ENCODE data around the gene GRIA4.
"Not testable (repeated sequence)": the region's sequence is repeated elsewhere in the genome, so short reads cannot be mapped to it uniquely, and the experiment has no call there.

The GRIA4 gene

GRCh38 chr11:105723269-105723668 lies 113.4 kb downstream of the GRIA4 start:
- DNase-seq: no peak

DNA sequence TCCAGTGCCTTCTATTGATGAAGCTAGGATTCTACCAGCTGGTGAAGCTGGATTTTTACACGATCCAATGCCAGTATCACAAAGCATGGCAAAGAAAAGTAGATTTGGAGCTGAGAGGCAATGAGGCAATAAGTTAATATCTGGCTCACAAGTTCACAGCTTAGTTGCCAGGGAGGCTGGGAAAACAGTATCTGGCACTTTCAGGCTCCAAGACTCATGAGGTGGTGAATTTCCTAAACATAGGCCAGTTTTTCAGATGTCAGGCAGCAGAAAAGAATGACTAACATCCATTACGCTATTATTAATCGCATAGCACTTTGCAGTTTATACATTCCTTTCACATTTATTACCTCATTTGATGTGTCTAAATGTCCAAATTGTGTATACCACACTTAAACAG lies 122.7 kb downstream of the GRIA4 start:
- DNase-seq: no peak

GRCh38 chr11:105734426-105734825 lies 124.6 kb downstream of the GRIA4 start:
- no peak for DNase-seq

GRCh38 chr11:105738251-105738650 lies 128.4 kb downstream of the GRIA4 start:
- no peak for DNase-seq

- DNase-seq: no peak
These were observed 129.3 kb downstream of the GRIA4 start for GRCh38 chr11:105738986-105739795.

DNA sequence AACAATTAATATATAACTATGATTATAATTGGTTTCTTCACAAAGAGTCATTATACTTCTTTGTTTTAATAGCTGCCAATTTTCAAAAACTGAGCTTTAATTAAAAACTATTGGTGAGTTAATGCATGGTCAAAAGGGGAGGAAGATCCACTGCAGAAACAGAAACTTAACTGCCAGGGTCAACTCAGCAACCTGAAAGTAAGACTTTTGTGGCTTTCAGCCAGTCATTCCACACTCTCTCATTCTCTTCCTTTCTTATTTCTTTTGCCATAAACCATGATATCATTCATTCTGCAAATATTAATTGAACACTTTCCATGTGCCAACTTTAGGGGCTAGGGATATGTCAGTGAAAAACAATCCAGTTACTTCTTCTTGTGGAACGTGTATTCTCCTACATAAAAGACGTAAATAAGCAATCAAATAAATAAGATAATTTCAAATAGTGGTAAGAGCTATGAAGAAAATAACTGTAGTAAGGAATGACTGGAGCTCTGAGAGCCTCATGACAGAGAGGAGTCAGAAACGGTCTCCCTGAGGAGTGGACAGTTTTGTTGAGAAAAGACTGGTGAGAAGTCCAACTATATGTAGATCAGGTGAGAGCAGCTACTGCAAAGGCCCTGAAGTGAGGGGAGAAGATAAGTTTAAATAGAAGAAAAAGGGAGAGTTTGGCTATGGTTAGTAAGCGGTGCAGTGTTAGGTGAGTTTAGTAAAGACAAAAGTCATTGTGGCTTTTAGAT lies 130.5 kb downstream of the GRIA4 start:
- no peak for DNase-seq

DNA sequence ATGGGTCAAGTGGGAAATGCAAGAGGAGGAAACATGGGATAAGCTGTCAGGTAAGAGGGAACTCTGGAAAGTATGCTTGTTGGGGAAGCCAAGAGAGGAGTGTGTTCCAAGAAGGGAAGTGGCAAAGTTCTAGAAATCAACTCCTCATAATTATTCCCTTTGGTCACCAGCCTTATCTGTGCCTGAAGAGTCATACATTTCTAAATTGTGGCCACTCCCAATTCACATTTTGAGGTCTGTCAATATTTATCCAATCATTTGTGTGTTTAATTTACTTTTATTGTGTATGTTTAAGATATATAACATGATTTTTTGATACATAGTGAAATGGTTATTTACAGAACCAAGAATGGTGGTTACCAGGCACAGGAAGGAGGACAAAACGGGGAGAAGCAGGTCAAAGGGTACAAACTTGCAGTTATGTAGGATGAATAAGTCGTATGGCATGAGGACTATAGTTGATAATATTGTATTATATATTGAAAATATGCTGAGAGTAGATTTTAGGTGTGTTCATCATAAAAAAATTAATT lies 131.7 kb downstream of the GRIA4 start:
- DNase-seq: no peak

GRCh38 chr11:105754260-105754659 lies 144.4 kb downstream of the GRIA4 start:
- no peak for DNase-seq

DNA sequence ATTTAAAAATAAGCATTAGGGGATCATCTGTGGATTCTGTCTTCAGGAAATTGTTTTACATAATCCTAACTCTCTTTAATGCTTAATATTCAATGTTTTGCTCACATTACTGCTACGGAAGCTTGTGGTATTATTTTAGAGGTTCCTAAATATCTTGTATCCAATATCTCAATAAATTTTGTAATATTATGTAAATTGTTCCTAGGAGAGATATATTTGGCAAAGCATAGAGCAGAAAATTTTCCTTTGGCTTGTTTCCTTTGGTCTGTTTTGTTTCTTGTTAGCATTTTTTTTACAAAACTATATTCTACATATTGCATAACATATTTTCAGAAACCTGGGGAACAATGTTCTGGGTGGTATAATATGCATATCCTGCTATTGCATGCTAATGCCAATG lies 144.8 kb downstream of the GRIA4 start:
- DNase-seq: no peak

- no peak for DNase-seq
These were observed 147.2 kb downstream of the GRIA4 start for GRCh38 chr11:105757107-105757506.

DNA sequence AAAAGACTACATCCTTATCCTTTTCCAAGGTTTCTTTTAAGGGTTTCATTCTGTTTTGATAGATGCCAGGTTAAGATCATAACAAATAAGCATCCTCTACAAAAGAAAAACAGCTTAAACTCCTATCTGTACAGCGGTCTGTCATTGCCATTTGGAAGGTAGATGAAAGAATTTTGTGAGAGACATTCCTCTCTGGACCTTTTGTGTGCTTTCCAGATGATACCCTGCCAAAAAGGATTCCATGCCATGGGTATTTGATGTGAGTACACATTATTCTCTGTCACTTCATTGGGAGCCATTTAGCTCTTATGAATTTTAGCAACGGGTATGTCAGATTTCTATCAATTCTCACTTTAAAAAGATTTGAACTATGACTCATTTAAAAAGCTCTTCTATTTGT lies 153.7 kb downstream of the GRIA4 start:
- DNase-seq: no peak

- DNase-seq: no peak
These were observed 158.1 kb downstream of the GRIA4 start for GRCh38 chr11:105767931-105768330.

DNA sequence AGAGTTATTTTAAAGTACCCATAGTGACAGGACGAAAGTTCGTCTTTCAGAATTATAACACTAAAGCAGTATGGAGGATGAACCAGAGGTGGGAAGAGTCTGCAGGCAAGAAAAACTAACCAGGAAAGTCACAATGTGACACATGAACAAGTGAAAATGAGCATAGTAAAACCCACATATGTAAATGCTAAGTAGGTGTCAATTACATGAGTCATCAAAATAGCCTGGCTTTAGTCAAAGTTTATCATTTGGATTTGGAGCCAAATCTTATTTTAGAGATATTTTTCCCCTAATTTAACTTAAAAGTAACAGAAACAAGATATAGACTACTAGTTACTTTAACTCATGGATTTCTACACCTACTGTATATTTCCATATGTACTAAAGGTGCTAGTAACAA lies 159.8 kb downstream of the GRIA4 start:
- DNase-seq: no peak

DNA sequence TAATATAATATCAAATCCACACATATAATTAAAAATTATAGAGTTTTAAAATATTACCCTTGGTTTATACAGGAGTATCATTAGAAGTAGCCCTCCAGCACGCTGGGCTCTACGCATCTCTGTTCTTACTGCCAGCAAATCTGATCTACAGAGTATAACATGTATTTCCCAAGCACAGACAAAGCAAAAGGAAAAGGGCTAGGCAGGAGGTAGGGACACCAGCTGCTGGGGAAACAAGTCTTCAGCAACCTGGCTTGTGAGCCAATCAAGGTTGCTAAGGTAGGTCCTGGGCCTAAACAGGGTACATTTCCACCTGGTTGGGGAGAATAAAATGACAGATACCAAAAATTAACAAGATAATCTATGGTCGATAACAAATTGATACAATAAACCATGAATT lies 163.6 kb downstream of the GRIA4 start:
- DNase-seq: not testable (repeated sequence)

DNA sequence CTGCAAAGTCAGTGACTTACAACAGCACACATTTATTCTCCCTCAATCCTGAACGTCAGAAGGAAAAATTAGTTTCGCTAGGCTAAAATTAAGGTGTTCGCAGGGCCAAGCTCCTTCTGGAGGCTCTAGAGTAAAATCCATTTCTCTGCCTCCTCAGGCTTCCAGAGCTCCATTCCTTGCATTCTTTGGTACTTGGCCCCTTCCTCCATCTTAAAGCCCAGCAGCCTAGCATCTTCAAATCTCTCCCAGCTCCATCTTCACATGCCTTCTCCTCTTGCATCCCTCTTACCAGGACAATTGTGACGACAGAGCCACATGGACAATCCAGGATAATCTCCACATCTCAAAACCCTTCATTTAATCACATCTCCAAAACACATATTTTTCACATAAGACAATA lies 165.0 kb downstream of the GRIA4 start:
- DNase-seq: no peak

DNA sequence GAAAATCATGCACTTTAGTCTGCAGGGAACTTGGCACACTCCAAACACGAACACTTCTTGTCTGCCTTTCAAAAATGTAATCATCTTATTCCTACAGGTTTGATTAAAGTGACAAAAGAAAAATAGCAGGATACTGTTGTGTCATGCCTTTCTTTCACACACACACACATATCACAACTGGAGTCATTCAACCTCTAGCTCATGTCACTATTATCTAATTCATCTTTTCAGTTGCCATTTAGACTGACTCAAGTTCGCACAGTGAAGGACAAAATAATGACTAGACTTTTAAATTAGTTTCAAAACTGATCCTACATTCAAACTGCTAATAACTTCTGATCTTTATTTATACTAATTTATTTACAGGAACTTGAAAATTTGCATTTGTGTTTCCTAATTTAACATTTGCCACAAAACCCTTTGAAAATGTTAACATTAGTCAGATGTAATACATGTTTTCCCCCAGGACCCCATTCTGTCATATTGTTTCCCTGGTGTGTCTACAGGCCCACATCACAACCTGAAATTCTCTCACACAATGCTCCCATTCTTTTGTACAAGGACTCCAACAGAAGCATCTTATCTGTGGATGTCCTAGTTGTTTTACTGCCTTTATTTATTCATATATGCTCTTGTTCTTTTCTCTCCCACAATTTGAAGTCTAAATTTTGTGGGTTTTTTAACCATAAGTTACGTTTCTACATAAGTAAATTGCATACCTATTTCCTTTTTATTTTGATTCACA lies 171.1 kb downstream of the GRIA4 start:
- DNase-seq: no peak

DNA sequence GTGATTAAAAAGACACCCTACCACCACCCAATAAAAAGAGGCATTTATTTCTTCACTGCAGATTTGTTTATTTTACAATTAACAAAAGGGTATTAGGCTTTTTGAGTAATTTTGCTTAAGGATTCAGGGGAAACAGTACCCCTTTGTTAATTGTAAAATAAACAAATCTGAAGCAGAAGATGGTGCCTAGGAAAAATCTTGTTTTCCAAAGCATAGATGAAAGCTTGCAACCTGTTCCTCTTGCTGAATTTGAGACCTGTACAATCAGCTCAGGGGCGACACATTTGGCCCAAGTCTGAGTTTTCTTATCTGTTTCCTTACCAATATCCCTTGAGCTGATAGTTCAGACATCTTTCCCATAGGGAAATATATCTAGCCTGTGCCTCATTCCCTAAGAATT lies 171.9 kb downstream of the GRIA4 start:
- DNase-seq: no peak

DNA sequence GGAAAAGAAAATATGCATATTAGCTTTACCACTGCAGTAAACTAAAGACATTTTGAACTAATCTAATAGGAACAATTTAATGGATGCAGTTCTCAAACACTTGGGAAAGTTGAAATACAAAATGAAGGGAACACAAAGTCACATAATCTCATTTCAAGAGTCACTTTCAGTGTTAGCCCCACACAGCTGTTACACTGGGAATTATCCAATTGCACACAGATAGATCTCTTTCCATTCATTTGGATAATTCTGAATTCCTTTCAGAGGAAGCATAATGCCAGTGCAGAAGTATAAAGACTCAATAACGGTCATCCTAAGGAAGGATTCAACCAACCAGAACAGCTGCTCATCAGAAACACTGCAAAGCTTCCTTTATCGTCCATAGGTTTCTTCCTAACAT lies 173.3 kb downstream of the GRIA4 start:
- no peak for DNase-seq

- DNase-seq: not testable (repeated sequence)
These were observed 176.0 kb downstream of the GRIA4 start for GRCh38 chr11:105785850-105786249.

GRCh38 chr11:105786741-105787140 lies 176.9 kb downstream of the GRIA4 start:
- no peak for DNase-seq

GRCh38 chr11:105789579-105790420 lies 179.9 kb downstream of the GRIA4 start:
- no peak for DNase-seq

DNA sequence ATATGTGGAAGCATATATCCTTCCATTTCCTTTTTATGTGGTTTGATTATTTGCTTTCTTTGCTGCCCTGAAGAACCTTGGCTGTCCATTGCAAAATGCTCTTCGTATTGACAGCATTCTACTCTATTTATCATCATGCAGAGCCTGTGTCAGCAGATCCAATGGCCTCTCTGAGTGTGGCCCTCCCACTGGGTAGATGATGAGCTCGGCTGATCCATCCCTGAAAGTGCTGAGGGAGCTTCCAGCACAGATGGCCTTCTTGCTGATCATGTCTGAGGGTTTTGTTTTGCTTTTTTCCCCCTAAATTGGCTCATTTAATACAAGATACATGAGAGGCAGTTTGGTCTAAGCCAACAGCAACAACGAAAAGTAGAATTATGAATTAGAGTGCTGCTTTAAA lies 181.0 kb downstream of the GRIA4 start:
- DNase-seq: no peak

Data from CD4-positive, alpha-beta T cell treated with Interleukin-6 for 4 hours (primary cell).